HepG2 (cell line): ENCODE measurements around the gene TAS2R39. TPM values are rescaled to one million over a fixed set of nuclear protein-coding genes. Genes with fewer than 3 reads are reported as not detected.
"Not testable (repeated sequence)": the region's sequence is repeated elsewhere in the genome, so short reads cannot be mapped to it uniquely, and the experiment has no call there.

Experiments
- ATAC-seq: fragments of 200-7000 bp; cut with Tn5 transposase; 3 replicates; pipeline ENCODE4 v1.9.1; 2020; ENCODE audit warnings: mild to moderate bottlenecking, moderate library complexity
- BruUV-seq: library from RNA; stranded (reverse); fragments of 400-500 nt; replicated peaks from 2 replicates; lab custom pipeline; 2021; lab: Mats Ljungman, UMichigan
- CTCF ChIA-PET: fragments of 300-600 bp; formaldehyde crosslinking; extraction: SDS; loops from one replicate; lab custom pipeline; 2021; ENCODE audit warnings: low total read pairs, inconsistent platforms, low intra/inter-chr PET ratio; lab: Yijun Ruan, JAX
- POLR2A ChIA-PET: fragments of 350-600 bp; sonication (Branson Sonifier 250); formaldehyde crosslinking; loops from one replicate; lab custom pipeline; 2020; ENCODE audit warnings: antibody characterized with exemption, inconsistent platforms; lab: Yijun Ruan, JAX
- DNase-seq: peaks from one replicate; pipeline ENCODE4 v3.0.0-alpha.2; 2015; ENCODE audit warnings: low spot score
- FAIRE-seq: peaks from 3 replicates; lab custom pipeline; 2011; peaks lifted over from hg19 to GRCh38; lab: Jason Lieb, UNC
- H2AFZ ChIP-seq: one replicate; pipeline ENCODE4 v1.6.1; 2011; ENCODE audit warnings: low read length, inconsistent platforms
- H3K27ac ChIP-seq: fragments of 300-600 bp; 3 replicates; pipeline ENCODE4 v1.8.0; 2011; ENCODE audit warnings: mixed run types, mild to moderate bottlenecking, mixed read lengths, low read length, inconsistent platforms; ENCODE audit not compliant: insufficient read depth; ENCODE audit errors: extremely low read length
- H3K27me3 ChIP-seq, 2 experiments: fragments of 200-600 bp in 1 of 2; 2 replicates in 1 of 2; 3 replicates in 1 of 2; pipeline versions ENCODE4 v1.6.0 to v1.8.0; 2011; ENCODE audit warnings: low read length in 2 of 2, mild to moderate bottlenecking in 2 of 2, moderate library complexity in 2 of 2, inconsistent platforms in 1 of 2; ENCODE audit not compliant: insufficient read depth in 2 of 2, control insufficient read depth in 1 of 2
- H3K36me3 ChIP-seq, 2 experiments: fragments of 200-600 bp in 1 of 2; replicated peaks in 1 of 2; 2 replicates in 1 of 2; 3 replicates in 1 of 2; pipeline versions ENCODE4 v1.5.1 to v1.8.0; 2011; ENCODE audit warnings: low read length in 2 of 2, inconsistent platforms in 1 of 2; ENCODE audit not compliant: insufficient read depth in 2 of 2, control insufficient read depth in 1 of 2
- H3K4me1 ChIP-seq: 2 replicates; pipeline ENCODE4 v1.5.1; 2012; ENCODE audit warnings: low read length, inconsistent platforms; ENCODE audit not compliant: insufficient read depth
- H3K4me2 ChIP-seq: 2 replicates; pipeline ENCODE4 v1.6.0; 2011; ENCODE audit warnings: low read depth, low read length, inconsistent platforms
- H3K4me3 ChIP-seq, 3 experiments: fragments of 200-600 bp in 1 of 3; sonication (generic), shearing (Covaris generic) in 1 of 3; replicated peaks in 1 of 3; 2 replicates each; pipeline ENCODE4 v1.5.1; 2011 to 2016; ENCODE audit warnings: low read length in 3 of 3, inconsistent platforms in 2 of 3, low read depth in 2 of 3, mild to moderate bottlenecking in 2 of 3, control low read depth in 1 of 3, mixed read lengths in 1 of 3; ENCODE audit not compliant: insufficient read depth in 1 of 3
- H3K79me2 ChIP-seq: one replicate; pipeline ENCODE4 v1.6.1; 2011; ENCODE audit warnings: low read length, inconsistent platforms; ENCODE audit not compliant: insufficient read depth
- H3K9ac ChIP-seq: 2 replicates; pipeline ENCODE4 v1.6.0; 2011; ENCODE audit warnings: mild to moderate bottlenecking, low read depth, low read length, inconsistent platforms; ENCODE audit not compliant: insufficient read depth
- H3K9me3 ChIP-seq: 2 replicates; pipeline ENCODE4 v1.5.1; 2012; ENCODE audit warnings: mild to moderate bottlenecking, low read length
- H4K20me1 ChIP-seq: 2 replicates; pipeline ENCODE4 v1.6.0; 2011; ENCODE audit warnings: inconsistent platforms, mild to moderate bottlenecking, low read length, moderate library complexity; ENCODE audit not compliant: insufficient read depth
- CBX5 ChIP-seq: sonication (generic); formaldehyde crosslinking; IDR thresholded peaks from 2 replicates; pipeline ENCODE4 v1.4.0; 2020; ENCODE audit warnings: missing genetic modification reagents, borderline replicate concordance
- FOSL1 ChIP-seq: sonication (generic); formaldehyde crosslinking; IDR thresholded peaks from 2 replicates; pipeline ENCODE4 v1.9.0; 2021; ENCODE audit warnings: missing genetic modification reagents, borderline replicate concordance
- HNF4A ChIP-seq: sonication (generic); formaldehyde crosslinking; IDR thresholded peaks from 2 replicates; pipeline ENCODE4 v1.4.0; 2020; ENCODE audit warnings: missing genetic modification reagents
- KAT2B ChIP-seq: fragments of 150-350 bp; IDR thresholded peaks from 2 replicates; pipeline ENCODE4 v1.6.1; 2014; ENCODE audit warnings: low read depth, low read length, borderline replicate concordance
- KDM2A ChIP-seq: sonication (generic); formaldehyde crosslinking; IDR thresholded peaks from 2 replicates; pipeline ENCODE4 v1.4.0; 2020; ENCODE audit warnings: low read depth, missing genetic modification reagents, borderline replicate concordance
- MIER2 ChIP-seq: IDR thresholded peaks from 2 replicates; pipeline ENCODE4 v1.6.1; 2016; ENCODE audit warnings: missing biosample characterization, missing genetic modification reagents
- NFE2 ChIP-seq: sonication (generic); formaldehyde crosslinking; IDR thresholded peaks from 2 replicates; pipeline ENCODE4 v1.4.0; 2020; ENCODE audit warnings: missing genetic modification reagents
- PLRG1 ChIP-seq: fragments of 450-650 bp; conservative IDR thresholded peaks from 2 replicates; pipeline ENCODE4 v1.6.1; 2016
- REXO4 ChIP-seq: sonication (generic); formaldehyde crosslinking; IDR thresholded peaks from 2 replicates; pipeline ENCODE4 v1.8.0; 2022; ENCODE audit warnings: missing genetic modification reagents, mild to moderate bottlenecking, borderline replicate concordance
- SIX4 ChIP-seq: sonication (generic); formaldehyde crosslinking; IDR thresholded peaks from 2 replicates; pipeline ENCODE4 v1.4.0; 2020; ENCODE audit warnings: missing genetic modification reagents
- SRSF9 ChIP-seq: fragments of 200-400 bp; formaldehyde crosslinking; IDR thresholded peaks from 2 replicates; pipeline ENCODE4 v1.6.1; 2018; ENCODE audit warnings: borderline replicate concordance, mild to moderate bottlenecking, low read depth, low read length; ENCODE audit not compliant: insufficient read depth, poor library complexity, severe bottlenecking
- THRA ChIP-seq: sonication (generic); formaldehyde crosslinking; IDR thresholded peaks from 2 replicates; pipeline ENCODE4 v1.4.0; 2020; ENCODE audit warnings: missing genetic modification reagents, borderline replicate concordance
- ZNF253 ChIP-seq: sonication (generic); formaldehyde crosslinking; IDR thresholded peaks from 2 replicates; pipeline ENCODE4 v1.8.0; 2022; ENCODE audit warnings: mild to moderate bottlenecking, missing genetic modification reagents, borderline replicate concordance
- ZNF354B ChIP-seq: sonication (generic); formaldehyde crosslinking; IDR thresholded peaks from 2 replicates; pipeline ENCODE4 v1.8.0; 2022; ENCODE audit warnings: mild to moderate bottlenecking, missing genetic modification reagents
- ZNF546 ChIP-seq: sonication (generic); formaldehyde crosslinking; conservative IDR thresholded peaks from 2 replicates; pipeline ENCODE4 v1.8.1; 2023; ENCODE audit warnings: mild to moderate bottlenecking, missing genetic modification reagents
- ZNF775 ChIP-seq: sonication (generic); formaldehyde crosslinking; IDR thresholded peaks from 2 replicates; pipeline ENCODE4 v1.4.0; 2020; ENCODE audit warnings: missing genetic modification reagents, mild to moderate bottlenecking, moderate library complexity, borderline replicate concordance
- ZNF891 ChIP-seq: sonication (generic); formaldehyde crosslinking; IDR thresholded peaks from 2 replicates; pipeline ENCODE4 v1.5.0; 2020; ENCODE audit warnings: mild to moderate bottlenecking, missing genetic modification reagents
- WGBS: methylation state at CpG from one replicate; pipeline ENCODE4 v1.1.6; 2017; ENCODE audit warnings: low lambda C conversion rate; 5-methylcytosine and 5-hydroxymethylcytosine counted together
- in situ Hi-C: cut with HindIII; loops from 2 replicates; pipeline ENCODE4 v1.10.0; 2017; ENCODE audit warnings: low pct_unique_long_range_greater_than_20kb; ENCODE audit not compliant: extremely low pct_ligation_motif_present
- intact Hi-C: fragments of 100-400 bp; cut with micrococcal nuclease; formaldehyde crosslinking; loops from one replicate; pipeline ENCODE4 v1.10.0; 2022; ENCODE audit not compliant: unreplicated experiment
- polyA plus RNA-seq, 8 experiments: library from polyadenylated mRNA; depleted of rRNA in 3 of 8; stranded (reverse) in 7 of 8; unstranded in 1 of 8; fragments of >200 nt; fragmentation: Illumina TruSeq in 4 of 8; extraction: Trizol in 4 of 8; gene quantifications; 2 replicates each; pipeline versions ENCODE4 v1.2.1 to v1.2.3, GENCODE V29; 2011 to 2016; ENCODE audit warnings: low read depth in 4 of 8, missing spikeins in 1 of 8, mixed read lengths in 1 of 8; ENCODE audit not compliant: insufficient read depth in 1 of 8
- total RNA-seq, 5 experiments: library from RNA; depleted of rRNA; stranded (reverse); fragments of >200 nt; fragmentation: Illumina TruSeq; extraction: Trizol; gene quantifications; 2 replicates each; pipeline ENCODE4 v1.2.3, GENCODE V29; 2016; ENCODE audit warnings: low read depth in 1 of 5

Gene TAS2R39
- total and polyA plus RNA-seq, 2 of the 13 experiments (the other 11 are each of a cell fraction or from before 2014, with no cell fraction given): not detected

DNA sequence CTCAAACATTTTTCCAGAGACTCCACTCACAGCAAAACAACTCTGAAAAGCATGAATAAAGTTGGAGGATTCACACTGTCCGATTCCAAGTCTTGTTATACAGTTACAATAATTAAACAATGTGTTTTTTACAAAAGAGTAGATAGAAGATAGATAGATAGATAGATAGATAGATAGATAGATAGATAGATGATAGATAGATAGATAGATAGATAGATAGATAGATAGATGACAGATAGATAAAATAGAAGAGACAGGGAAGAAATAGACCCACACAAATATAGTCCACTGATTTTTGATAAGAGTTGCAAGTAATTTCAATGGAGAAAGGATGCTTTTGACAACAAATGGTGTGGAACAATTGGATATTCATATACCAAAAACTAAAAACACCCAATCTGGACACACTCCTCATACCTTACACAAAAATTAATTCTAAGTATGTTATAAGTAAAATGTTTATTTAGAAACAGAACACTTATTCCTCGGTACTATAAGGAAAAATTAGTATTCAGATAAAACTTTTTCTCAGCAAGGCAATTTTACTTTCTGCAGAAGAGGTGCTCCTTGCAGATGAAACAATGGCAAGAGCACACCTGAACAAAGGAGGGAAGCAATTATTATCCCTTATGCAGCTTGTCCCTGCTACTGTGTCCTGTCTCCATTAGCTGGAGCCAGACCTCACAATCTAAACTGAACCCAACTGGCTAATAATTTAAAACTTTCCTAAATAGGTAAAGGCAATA, 5.7 kb upstream of the TAS2R39 start (continued):
- no peak for TF ChIP-seq ZNF546 (CRISPR knock-in tag)
- TF ChIP-seq NFE2: no peak
- TF ChIP-seq SRSF9: no peak
- TF ChIP-seq, all 625 proteins: peak for 0

DNA sequence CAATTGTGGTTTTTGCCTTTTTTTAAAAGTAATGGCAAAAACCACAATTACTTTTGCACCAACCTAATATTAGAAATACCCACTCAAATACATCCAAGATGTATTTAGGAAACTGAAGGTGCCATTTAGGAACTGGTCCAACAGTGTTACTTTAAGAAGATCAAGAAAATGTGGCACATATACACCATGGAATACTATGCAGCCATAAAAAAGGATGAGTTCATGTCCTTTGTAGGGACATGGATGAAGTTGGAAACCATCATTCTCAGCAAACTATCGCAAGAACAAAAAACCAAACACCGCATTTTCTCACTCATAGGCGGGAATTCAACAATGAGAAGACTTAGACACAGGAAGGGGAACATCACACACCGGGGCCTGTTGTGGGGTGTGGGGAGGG, 2.4 kb upstream of the TAS2R39 start:
- H3K4me1 ChIP-seq, DNase-seq, H3K27me3 ChIP-seq, H3K4me2 ChIP-seq, intact Hi-C loops, H3K27ac ChIP-seq, H4K20me1 ChIP-seq, BruUV-seq, CTCF ChIA-PET, FAIRE-seq, H3K36me3 ChIP-seq, POLR2A ChIA-PET, ATAC-seq, H3K79me2 ChIP-seq, in situ Hi-C loops, H3K9me3 ChIP-seq, H3K4me3 ChIP-seq, H2AFZ ChIP-seq, H3K9ac ChIP-seq: not testable (repeated sequence)
- 15% methylated on average over 4 of the region's 4 CpGs for WGBS

DNA sequence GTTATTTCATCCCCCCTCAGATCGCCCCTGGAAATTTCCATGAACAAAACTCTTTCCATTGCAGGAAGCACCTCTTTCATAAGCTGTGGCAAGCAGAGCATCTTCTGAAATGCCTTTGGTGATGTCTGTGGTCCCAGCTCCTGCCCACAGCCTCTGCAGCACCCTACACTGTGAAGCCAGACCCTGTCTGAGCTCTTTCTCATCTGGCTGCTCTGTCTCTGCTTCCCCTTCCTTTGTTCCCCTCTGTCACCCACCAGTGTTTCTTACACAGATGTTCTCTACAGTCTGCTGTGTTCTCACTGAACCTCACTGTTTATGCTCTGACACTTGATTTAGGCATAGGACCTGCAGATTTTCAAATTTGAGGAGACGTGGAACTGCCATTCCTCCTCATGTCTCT, 1.9 kb upstream of the TAS2R39 start:
- Histone ChIP-seq H3K79me2 (no peaks in the 10 kb centered on the region), H3K9ac (no peak overlapping the region), H3K4me3 (no peak overlapping the region), H3K27ac (no peak overlapping the region), H3K4me2 (no peak overlapping the region), H4K20me1 (no peaks in the 10 kb centered on the region), H3K9me3 (no peaks in the 10 kb centered on the region), H3K36me3 (no peaks in the 10 kb centered on the region), H3K27me3 (0 out of 5 replicates have a peak, but pooled peaks cover 0 to 3% of the 10 kb centered on the region in 2 experiments), H3K4me1 (no peaks in the 10 kb centered on the region), H2AFZ (no peak overlapping the region)
- no TSS peak for BruUV-seq
- ATAC-seq (no peak), DNase-seq (no peak), FAIRE-seq (no peak)
- in situ Hi-C loops (no loop called here), intact Hi-C loops (no loop called here)
- WGBS: 4% methylated on average over 2 of the region's 2 CpGs
- CTCF ChIA-PET: no interaction called here
- POLR2A ChIA-PET: no interaction called here
- TF ChIP-seq FOSL1 (no peak), THRA (CRISPR knock-in tag) (no peak), KDM2A (CRISPR knock-in tag) (no peak), PLRG1 (no peak), KAT2B (no peak), ZNF891 (CRISPR knock-in tag) (no peak), REXO4 (CRISPR knock-in tag) (no peak), SIX4 (CRISPR knock-in tag) (no peak), HNF4A (CRISPR knock-in tag) (no peak), CBX5 (CRISPR knock-in tag) (no peak), MIER2 (CRISPR knock-in tag) (no peak), ZNF354B (CRISPR knock-in tag) (no peak), ZNF775 (CRISPR knock-in tag) (no peak), ZNF253 (CRISPR knock-in tag) (no peak)
